GM21381 (cell line): ENCODE measurements around the gene ALMS1.
A peak's percentile ranks its signal among the peaks of the same experiment; 100 is the strongest.
"Not testable (repeated sequence)": the region's sequence is repeated elsewhere in the genome, so short reads cannot be mapped to it uniquely, and the experiment has no call there.

Source experiments
- ATAC-seq: cut with Tn5 transposase; IDR thresholded peaks from one replicate; pipeline ENCODE4 v1.9.1; 2021; ENCODE audit warnings: mild to moderate bottlenecking, moderate library complexity; ENCODE audit not compliant: unreplicated experiment

The ALMS1 gene

DNA sequence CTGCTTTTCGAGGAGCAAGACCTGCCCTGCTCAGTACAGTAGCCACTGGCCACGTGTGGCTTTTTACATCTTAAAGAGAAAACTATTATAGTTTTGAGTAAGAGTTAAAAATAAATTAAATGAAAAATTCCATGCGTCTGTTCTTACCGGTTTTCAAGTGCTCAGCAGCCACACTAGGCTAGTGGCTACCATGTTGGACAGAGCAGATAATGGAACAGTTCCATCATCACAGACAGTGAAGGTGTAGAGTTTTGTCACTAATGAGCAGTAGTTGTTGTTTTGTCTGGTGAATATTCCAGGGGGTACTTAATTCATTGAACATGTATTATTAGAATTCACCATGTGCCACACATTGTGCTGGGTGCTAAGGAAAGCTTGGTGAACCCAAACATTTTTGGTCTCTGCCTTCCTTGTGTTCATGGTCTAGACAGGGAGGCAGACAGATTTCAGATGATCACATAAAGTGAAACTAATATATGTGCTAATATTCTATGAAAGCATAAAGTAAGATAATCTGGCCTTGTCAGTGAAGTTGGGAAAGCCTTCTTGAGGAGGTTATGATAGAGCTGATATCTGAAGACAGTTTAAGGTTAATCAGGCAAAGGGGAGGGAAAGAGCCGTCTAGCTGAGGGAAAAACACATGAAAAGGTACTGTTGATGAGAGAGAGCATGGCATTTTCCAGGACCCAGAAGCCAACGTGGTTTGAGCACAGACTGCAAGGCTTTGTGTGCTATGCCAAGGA lies 1.4 kb downstream of the ALMS1 start:
- ATAC-seq: no peak

DNA sequence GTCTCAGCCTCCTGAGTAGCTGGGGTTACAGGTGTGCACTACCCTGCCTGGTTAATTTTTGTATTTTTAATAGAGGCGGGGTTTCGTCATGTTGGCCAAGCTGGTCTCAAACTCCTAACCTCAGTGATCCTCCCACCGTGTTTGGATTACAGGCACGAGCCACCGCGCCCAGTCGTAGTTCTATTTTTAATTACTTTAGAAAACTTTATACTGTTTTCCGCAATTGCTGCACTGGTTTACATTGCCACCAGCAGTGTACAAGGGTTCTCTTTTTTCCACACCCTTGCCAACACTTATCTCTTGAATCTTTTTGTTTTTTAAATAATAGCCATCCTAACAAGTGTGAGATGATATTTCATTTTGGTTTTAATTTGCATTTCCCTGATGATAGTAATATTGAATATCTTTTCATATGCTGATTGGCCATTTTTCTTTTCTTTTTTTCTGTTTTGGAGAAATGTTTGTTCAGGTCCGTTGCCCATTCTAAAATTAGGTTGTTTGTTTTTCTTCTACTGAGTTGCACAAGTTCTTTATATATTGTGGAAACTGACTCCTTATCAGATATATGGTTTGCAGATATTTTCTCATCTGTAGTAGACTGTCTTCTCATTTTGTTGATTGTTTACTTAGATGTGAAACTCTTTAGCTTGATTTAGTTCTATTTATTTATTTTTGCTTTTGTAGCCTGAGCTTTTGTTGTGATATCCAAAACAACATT lies 16.9 kb downstream of the ALMS1 start:
- no peak for ATAC-seq

DNA sequence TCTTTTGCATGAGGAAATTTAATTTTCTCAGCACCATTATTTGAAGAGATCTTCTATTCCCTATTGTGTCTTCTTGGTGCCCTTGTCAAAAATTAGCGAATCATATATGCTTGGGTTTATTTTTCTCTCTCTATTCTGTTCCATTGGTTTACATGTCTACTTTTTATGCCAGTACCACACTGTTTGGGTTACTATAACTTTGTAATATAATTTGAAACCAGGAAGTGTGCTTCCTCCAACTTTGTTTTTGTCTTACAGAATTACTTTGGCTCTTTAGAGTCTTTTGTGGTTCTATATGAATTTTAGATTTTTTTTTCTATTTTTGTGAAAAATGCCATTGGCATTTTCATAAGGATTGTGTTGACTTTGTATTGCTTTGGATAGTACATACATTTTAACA lies 17.6 kb downstream of the ALMS1 start:
- no peak for ATAC-seq

DNA sequence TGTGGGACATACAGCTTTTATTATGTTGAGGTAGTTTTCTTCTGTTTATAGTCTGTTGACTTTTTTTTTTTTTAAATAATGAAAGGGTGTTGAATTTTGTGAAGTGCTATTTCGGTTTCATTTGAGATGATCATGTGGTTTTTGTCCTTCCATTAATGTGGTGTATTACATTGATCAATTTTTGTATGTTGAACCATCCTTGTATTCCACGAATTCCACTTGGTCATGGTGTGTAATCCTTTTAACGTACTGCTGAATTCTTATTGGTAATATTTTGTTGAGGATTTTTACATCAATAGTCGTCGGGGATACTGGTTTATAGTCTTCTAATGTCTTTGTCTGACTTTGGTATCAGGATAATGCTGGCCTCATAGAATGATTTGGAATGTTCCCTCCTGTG lies 18.8 kb downstream of the ALMS1 start:
- ATAC-seq: no peak

DNA sequence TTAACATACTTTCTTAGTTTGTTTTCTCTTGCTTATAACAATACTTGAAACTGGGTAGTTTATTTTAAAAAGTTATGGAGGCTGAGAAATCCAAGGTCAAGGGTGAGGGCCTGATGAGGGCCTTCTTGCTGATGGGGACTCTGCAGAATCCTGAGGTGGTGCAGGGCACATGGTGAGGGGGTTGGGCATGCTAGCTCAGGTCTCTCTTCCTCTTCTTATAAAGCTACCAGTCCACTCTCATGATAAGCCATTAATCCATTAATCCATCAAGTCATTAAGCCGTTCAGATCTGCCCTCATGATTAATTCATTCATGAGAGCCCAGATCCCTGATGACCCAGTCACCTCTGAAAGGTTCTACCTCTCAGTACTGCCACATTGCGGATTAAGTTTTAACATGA lies 21.4 kb downstream of the ALMS1 start:
- ATAC-seq: no peak

DNA sequence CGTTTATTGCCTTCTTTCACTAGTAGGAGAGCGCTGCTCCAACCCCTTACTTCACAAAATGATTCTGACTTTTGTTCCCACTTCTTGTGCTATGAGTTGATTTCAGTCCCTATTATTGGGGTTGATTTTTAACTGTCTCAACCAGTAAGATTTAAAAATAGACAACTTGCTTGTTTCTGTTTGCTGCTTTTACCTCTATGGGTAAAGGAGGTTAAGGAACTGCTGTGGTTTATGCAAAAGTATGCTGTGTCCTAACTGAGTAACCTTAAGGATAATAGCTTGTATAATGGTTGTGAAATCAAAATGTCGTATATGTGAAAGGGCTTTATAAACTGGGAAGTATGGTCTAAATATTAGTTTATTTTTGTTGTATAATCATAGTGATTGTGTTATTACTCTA lies 22.6 kb downstream of the ALMS1 start:
- peak; percentile 93 for ATAC-seq

DNA sequence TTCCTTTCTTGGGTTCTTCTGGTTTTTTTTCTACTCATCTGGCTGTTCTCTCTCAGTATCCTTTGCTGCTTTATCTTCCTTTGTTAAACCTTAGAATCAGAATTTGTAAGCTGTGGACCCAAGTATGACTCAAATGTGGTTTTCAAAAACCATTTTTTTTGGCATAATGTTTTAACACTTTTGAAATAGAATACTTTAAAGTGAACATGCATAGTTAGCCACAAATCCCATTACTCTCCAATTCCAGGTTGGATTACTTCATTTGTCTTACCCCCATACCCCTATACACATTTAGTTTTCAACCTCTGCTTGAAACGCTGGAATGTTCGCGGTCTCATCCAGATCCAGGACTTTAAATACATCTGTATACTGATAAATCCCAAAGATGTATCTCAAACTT lies 29.1 kb downstream of the ALMS1 start:
- ATAC-seq: no peak

DNA sequence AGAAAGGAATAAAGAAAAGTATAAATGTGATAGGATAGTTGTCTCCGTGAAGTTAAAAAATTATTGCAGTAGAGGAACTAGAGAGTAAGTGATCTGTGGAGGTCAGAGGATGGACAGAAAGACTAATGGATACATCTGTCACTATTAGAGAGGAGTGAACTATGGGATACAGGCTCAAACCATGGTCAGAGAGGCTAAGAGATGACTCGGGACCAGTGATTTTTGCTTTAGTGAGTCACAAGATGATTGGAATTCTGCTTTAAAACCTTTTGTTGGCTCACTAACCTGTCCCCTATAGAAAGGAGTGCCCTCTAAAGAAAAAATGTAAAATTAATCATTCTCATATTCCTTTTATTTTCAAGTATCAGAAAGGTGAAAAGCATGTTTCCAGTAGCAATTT lies 30.3 kb downstream of the ALMS1 start:
- ATAC-seq: no peak

DNA sequence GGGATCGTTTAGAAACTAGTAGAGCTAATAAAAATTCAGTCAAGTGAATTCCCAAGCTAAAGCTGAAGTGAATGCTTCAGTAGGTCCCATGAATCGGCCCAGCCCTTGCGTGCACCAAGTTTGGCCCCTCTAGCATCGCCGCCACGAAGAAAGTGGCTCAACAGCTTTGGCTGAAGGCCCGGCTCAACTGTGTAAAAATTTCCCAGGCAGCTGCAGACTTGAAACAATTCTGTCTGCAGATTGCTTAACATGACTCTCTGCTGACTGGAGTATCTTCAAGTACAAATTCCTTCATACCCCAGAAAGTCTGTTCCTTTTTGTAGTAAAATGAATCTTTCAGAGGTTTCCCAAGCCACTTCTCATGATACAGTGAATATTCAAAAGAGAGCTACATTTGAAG lies 32.7 kb downstream of the ALMS1 start:
- ATAC-seq: no peak

DNA sequence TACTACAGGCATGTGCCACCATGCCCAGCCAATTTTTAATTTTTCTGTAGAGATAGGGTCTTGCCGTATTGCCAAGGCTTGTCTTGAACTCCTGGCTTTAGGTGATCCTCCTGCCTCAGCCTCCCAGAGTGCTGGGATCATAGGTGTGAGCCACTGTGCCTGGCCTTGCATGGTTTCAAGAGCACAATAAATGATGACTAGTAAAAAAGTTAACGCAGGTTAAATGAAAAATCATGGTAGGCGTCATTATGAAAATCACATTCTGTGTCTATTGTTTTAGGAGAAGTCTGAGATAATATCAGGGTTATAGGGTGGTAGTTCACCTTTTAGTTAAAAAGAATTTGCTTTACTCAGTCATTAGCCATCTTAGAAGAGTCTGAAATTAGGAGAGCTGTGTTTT lies 38.3 kb downstream of the ALMS1 start:
- no peak for ATAC-seq

DNA sequence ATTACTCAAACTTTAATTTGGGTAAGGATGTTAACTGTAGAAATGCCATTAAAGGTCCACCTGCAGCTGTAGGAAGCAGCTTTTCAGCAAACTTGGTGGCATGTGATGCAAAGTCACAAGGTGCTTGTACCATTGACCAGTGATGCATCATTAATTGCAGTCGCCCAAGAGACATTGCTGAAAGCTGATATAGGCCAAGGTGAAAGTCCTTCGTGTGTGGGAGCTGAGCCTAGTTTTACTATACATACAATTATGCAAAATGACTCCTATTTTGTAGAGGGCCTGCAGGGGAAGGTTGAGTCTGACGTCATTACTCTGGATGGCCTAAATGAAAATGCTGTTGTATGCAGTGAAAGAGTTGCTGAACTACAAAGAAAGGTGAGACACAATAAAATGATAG lies 40.5 kb downstream of the ALMS1 start:
- no peak for ATAC-seq

DNA sequence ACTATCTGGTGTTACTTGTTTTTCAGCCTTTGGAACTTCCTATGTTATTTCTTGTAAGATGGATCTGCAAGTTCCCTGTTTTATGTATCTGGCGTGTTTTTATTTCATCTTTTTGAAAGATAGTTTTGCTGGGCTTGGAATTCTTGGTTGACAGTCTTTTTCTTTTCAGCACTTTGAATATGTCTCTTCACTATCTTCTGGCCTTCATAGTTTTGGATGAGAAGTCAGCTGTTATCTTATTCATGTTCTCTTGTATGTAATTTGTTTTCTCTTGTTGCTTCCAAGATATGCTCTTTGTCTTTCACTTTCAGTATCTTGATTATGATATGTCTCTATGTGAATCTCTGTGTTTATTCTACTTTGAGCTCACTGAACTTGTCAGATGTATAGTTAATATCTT lies 50.4 kb downstream of the ALMS1 start:
- ATAC-seq: no peak

DNA sequence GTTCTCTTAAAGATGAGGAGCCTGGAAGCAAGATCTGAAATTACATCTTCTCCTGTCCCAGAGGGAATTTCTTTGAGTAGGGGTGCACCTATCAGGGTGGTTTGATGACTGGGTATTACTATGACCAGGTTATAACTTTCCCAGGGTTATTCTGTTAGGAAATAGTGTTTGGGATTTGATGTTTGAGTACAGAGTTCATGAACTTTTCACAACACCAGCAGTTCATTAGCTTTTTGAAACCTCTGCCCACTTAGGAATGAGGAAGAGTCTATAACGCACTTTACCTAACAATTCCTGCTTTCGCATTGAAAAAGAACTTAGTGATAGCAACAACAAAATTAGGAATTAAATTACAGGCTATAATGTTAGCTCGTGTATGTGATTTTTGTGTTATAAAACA lies 58.6 kb downstream of the ALMS1 start:
- ATAC-seq: no peak

DNA sequence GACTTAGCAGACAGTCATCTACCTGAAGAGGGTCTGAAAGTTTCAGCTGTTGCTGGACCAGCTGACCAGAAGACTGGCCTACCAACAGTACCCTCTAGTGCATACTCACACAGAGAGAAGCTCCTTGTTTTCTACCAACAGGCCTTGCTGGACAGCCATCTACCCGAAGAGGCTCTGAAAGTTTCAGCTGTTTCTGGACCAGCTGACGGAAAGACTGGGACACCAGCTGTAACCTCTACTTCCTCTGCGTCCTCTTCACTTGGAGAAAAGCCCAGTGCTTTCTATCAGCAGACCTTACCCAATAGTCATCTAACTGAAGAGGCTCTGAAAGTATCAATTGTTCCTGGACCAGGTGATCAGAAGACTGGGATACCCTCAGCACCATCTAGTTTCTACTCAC lies 63.2 kb downstream of the ALMS1 start:
- ATAC-seq: no peak

DNA sequence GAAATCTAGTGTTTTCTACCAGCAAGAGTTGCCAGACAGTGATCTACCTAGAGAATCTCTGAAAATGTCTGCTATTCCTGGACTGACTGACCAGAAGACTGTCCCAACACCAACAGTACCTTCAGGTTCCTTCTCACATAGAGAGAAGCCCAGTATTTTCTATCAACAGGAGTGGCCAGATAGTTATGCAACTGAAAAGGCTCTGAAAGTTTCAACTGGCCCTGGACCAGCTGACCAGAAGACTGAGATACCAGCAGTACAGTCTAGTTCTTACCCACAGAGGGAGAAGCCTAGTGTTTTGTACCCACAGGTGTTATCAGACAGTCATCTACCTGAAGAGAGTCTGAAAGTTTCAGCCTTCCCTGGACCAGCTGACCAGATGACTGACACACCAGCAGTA lies 63.8 kb downstream of the ALMS1 start:
- no peak for ATAC-seq

DNA sequence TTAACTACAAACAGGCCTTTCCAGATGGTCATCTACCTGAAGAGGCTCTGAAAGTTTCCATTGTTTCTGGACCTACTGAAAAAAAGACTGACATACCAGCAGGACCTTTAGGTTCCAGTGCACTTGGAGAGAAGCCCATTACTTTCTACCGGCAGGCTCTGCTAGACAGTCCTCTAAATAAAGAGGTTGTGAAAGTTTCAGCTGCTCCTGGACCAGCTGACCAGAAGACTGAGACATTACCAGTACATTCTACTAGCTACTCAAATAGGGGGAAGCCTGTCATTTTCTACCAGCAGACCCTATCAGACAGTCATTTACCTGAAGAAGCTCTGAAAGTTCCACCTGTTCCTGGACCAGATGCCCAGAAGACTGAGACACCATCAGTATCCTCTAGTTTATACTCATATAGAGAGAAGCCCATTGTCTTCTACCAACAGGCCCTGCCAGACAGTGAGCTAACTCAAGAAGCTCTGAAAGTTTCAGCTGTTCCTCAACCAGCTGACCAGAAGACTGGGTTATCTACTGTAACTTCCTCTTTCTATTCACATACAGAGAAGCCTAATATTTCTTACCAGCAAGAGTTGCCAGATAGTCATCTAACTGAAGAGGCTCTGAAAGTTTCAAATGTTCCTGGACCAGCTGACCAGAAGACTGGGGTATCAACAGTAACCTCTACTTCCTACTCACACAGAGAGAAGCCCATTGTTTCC lies 65.8 kb downstream of the ALMS1 start:
- peak; percentile 87 for ATAC-seq

DNA sequence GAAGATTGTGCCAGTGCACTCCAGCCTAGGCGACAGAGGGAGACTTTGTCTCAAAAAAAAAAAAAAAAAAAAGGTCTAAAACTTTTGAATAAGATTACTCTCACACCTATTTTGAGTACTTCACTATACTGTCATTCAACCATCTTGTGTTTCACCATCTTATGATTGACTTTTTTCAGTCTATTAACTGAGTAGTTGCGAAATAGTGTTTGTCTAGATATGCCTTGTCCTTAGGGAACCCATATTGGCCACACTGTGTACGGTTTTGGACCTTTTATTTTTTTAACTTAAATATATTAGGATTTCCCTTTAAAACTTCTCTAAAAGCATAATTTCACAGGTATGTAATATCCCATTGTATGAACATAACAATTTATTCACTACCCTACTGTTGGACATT lies 72.3 kb downstream of the ALMS1 start:
- ATAC-seq: no peak

DNA sequence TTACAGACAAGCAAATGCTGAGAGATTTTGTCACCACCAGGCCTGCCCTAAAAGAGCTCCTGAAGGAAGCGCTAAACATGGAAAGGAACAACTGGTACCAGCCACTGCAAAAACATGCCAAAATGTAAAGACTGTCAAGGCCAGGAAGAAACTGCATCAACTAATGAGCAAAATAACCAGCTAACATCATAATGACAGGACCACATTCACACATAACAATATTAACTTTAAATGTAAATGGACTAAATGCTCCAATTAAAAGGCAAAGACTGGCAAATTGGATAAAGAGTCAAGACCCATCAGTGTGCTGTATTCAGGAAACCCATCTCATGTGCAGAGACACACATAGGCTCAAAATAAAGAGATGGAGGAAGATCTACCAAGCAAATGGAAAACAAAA lies 76.8 kb downstream of the ALMS1 start:
- ATAC-seq: not testable (repeated sequence)

DNA sequence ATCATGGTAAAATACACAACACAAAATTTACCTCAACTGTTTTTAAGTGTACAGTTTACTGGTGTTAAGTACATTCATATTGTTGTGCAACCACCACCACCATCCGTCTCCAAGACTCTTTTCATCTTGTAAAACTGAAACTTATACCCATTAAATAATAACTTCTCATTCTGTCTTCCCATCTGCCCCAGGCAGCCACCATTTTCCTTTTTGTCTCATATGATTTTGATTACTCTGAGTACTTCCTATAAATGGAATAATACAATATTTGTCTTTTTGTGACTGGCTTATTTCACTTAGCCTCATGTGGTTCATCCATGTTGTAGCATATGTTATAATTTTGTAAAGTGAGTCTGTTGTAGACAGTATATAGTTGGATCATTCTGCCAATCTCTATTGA lies 82.7 kb downstream of the ALMS1 start:
- no peak for ATAC-seq

DNA sequence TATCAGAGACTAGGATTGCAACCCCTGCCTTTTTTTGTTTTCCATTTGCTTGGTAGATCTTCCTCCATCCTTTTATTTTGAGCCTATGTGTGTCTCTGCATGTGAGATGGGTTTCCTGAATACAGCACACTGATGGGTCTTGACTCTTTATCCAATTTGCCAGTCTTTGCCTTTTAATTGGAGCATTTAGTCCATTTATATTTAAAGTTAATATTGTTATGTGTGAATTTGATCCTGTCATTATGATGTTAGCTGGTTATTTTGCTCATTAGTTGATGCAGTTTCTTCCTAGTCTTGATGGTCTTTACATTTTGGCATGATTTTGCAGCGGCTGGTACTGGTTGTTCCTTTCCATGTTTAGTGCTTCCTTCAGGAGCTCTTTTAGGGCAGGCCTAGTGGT lies 98.2 kb downstream of the ALMS1 start:
- ATAC-seq: not testable (repeated sequence)

DNA sequence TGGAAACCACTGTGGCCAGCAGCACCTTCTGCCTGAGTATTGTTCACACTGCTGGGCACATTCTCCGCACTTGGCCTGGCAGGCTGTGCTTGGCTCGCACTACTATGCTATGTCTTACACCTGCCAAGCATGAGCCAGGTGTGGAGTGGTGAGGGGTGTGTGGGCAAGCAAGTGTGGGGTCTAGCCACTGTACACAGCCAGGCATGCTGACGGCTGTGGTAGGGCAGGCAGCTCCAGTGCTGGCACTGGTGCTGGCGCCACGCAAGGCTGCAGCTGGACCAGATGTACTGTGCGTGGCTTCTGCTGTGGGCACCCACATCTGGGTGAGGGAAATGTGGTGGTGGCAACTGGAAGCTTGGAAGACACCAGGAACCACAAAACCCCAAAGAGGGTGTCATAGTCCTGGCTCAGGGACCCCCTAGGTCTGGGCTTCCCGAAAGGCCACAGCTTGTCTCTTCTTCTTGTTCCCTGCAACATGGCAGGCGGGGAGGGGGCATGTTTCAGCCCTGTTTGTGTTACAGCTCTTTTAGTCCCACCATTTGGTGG lies 101.5 kb downstream of the ALMS1 start:
- no peak for ATAC-seq

DNA sequence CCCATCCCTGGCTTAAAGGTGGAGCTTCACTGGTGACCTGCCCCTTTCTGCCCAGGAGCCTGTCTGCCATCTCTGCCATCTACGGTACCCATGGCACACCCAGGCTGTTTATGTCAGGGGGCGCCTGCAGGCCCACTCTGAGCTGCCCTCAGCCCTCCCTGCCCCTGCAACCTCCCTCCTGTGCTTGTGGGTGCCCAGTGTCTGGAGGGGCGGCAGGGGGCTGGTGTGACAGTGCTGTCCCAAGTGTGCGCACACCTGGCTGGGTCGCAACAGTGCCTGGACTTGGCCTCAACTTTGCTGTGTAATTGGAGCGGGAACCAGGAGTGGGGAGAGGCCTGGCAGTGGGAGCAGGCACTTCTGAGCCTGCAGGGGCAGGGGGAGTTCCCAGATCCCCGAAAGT lies 102.4 kb downstream of the ALMS1 start:
- no peak for ATAC-seq
